Hindlimb muscle (tissue), 1 donor: ENCODE results near the gene CSNK1G1. TPM values are rescaled to one million over a fixed set of nuclear protein-coding genes. Genes with fewer than 3 reads are reported as not detected.
"Not testable (repeated sequence)": the region's sequence is repeated elsewhere in the genome, so short reads cannot be mapped to it uniquely, and the experiment has no call there.

Experiments
- DNase-seq: peaks from one replicate; pipeline ENCODE4 v3.0.0-alpha.2; 2013
- polyA plus RNA-seq: library from polyadenylated mRNA; unstranded; fragments of 120-200 nt; gene quantifications from one replicate; pipeline ENCODE4 v1.2.1, GENCODE V29; 2013; ENCODE audit not compliant: insufficient read length

CSNK1G1 gene
- polyA plus RNA-seq, 1 donor = 10.9 TPM

GRCh38 chr15:64348455-64348854, 7.5 kb downstream of the CSNK1G1 start:
- DNase-seq = no peak

GRCh38 chr15:64346242-64346641, 9.7 kb downstream of the CSNK1G1 start:
- not testable (repeated sequence) for DNase-seq

- DNase-seq = no peak
These were observed 11.2 kb downstream of the CSNK1G1 start for GRCh38 chr15:64344651-64345294.

- DNase-seq = no peak
These were observed 12.1 kb downstream of the CSNK1G1 start for GRCh38 chr15:64343841-64344240.

- DNase-seq = peak; percentile 1
These were observed 12.8 kb downstream of the CSNK1G1 start for GRCh38 chr15:64343222-64343621.

- no peak for DNase-seq
These were observed 14.0 kb downstream of the CSNK1G1 start for GRCh38 chr15:64341961-64342360.

- DNase-seq = no peak
These were observed 15.6 kb downstream of the CSNK1G1 start for GRCh38 chr15:64340355-64340754.

- no peak for DNase-seq
These were observed 18.2 kb downstream of the CSNK1G1 start for GRCh38 chr15:64337761-64338160.

GRCh38 chr15:64333986-64334929, 21.7 kb downstream of the CSNK1G1 start:
- no peak for DNase-seq

GRCh38 chr15:64333516-64333915, 22.5 kb downstream of the CSNK1G1 start:
- no peak for DNase-seq

GRCh38 chr15:64331668-64332067, 24.3 kb downstream of the CSNK1G1 start:
- not testable (repeated sequence) for DNase-seq

- not testable (repeated sequence) for DNase-seq
These were observed 29.0 kb downstream of the CSNK1G1 start for GRCh38 chr15:64326975-64327374.

- not testable (repeated sequence) for DNase-seq
These were observed 29.5 kb downstream of the CSNK1G1 start for GRCh38 chr15:64326458-64326857.

GRCh38 chr15:64324165-64324877, 31.7 kb downstream of the CSNK1G1 start:
- DNase-seq = no peak

- no peak for DNase-seq
These were observed 40.8 kb downstream of the CSNK1G1 start for GRCh38 chr15:64315216-64315615.

- DNase-seq = no peak
These were observed 41.5 kb downstream of the CSNK1G1 start for GRCh38 chr15:64314456-64314855.

GRCh38 chr15:64311566-64311965, 44.4 kb downstream of the CSNK1G1 start:
- DNase-seq = no peak

GRCh38 chr15:64310036-64310435, 45.9 kb downstream of the CSNK1G1 start:
- no peak for DNase-seq

- no peak for DNase-seq
These were observed 50.7 kb downstream of the CSNK1G1 start for GRCh38 chr15:64305261-64305660.

GRCh38 chr15:64289550-64289949, 66.4 kb downstream of the CSNK1G1 start:
- DNase-seq = no peak

- no peak for DNase-seq
These were observed 67.0 kb downstream of the CSNK1G1 start for GRCh38 chr15:64288999-64289398.

- no peak for DNase-seq
These were observed 67.4 kb downstream of the CSNK1G1 start for GRCh38 chr15:64288577-64288976.

- DNase-seq = no peak
These were observed 68.0 kb downstream of the CSNK1G1 start for GRCh38 chr15:64287953-64288352.
